Activated CD8-positive, alpha-beta T cell treated with anti-CD3 and anti-CD28 coated beads for 36 hours (primary cell): ENCODE measurements around the gene MED9. TPM values are rescaled to one million over a fixed set of nuclear protein-coding genes. Genes with fewer than 3 reads are reported as not detected.

Source experiments
- ATAC-seq: fragments of 200-7000 bp; cut with Tn5 transposase; one replicate; pipeline ENCODE4 v1.10.0; 2021; ENCODE audit warnings: mild to moderate bottlenecking, moderate library complexity
- CTCF ChIA-PET: fragments of 350-600 bp; sonication (Branson Sonifier 250); formaldehyde crosslinking; loops from one replicate; lab custom pipeline; 2021; ENCODE audit warnings: antibody characterized with exemption; lab: Charles Lee
- POLR2A ChIA-PET: fragments of 350-600 bp; sonication (Branson Sonifier 250); formaldehyde crosslinking; loops from one replicate; lab custom pipeline; 2021; ENCODE audit warnings: antibody characterized with exemption; lab: Charles Lee
- DNase-seq: peaks from one replicate; pipeline ENCODE4 v3.0.0-alpha.2; 2020
- H3K27ac Mint-ChIP-seq: one replicate; pipeline ENCODE4 v1.8.0; 2021; ENCODE audit warnings: mild to moderate bottlenecking, mixed read lengths
- H3K27me3 Mint-ChIP-seq: one replicate; pipeline ENCODE4 v1.8.0; 2021; ENCODE audit warnings: mixed read lengths
- H3K36me3 Mint-ChIP-seq: one replicate; pipeline ENCODE4 v1.8.0; 2021; ENCODE audit warnings: low read depth, mixed read lengths
- H3K4me1 Mint-ChIP-seq: one replicate; pipeline ENCODE4 v1.8.0; 2021; ENCODE audit warnings: low read depth, mixed read lengths
- H3K4me3 Mint-ChIP-seq: one replicate; pipeline ENCODE4 v1.8.0; 2021; ENCODE audit warnings: mild to moderate bottlenecking, moderate library complexity, mixed read lengths
- H3K9me3 Mint-ChIP-seq: one replicate; pipeline ENCODE4 v1.8.0; 2021; ENCODE audit warnings: mixed read lengths
- intact Hi-C: fragments of 100-400 bp; cut with micrococcal nuclease; formaldehyde crosslinking; loops from one replicate; pipeline ENCODE4 v1.10.0; 2022
- total RNA-seq, 2 experiments: library from RNA; stranded (reverse); gene quantifications; one replicate each; pipeline ENCODE4 v1.2.3, GENCODE V29; 2021
- TF ChIP-seq, protein P1 (sequence below): fragments of 200-600 bp; IDR thresholded peaks from one replicate; pipeline ENCODE4 v1.8.0; 2022; ENCODE audit warnings: antibody characterized with exemption, mild to moderate bottlenecking

MED9 gene
- total RNA-seq, 2 experiments from 2014 or later, result 14.2 to 14.7 TPM

- POLR2A ChIA-PET, result no interaction called here
- Mint-ChIP-seq H3K4me3 (no peak overlapping the region), H3K27me3 (no peaks in the 10 kb centered on the region), H3K36me3 (no peaks in the 10 kb centered on the region), H3K27ac (no peak overlapping the region), H3K4me1 (peaks cover 3% of the 10 kb centered on the region), H3K9me3 (no peaks in the 10 kb centered on the region)
- DNase-seq (peak; percentile 18), ATAC-seq (no peak)
- CTCF ChIA-PET, result interaction anchor here (3.5 kb wide), 1 partner anchor 20 kb away, joined by 11 read pairs; no protein-coding TSS in a partner anchor
- TF ChIP-seq, protein P1, sequence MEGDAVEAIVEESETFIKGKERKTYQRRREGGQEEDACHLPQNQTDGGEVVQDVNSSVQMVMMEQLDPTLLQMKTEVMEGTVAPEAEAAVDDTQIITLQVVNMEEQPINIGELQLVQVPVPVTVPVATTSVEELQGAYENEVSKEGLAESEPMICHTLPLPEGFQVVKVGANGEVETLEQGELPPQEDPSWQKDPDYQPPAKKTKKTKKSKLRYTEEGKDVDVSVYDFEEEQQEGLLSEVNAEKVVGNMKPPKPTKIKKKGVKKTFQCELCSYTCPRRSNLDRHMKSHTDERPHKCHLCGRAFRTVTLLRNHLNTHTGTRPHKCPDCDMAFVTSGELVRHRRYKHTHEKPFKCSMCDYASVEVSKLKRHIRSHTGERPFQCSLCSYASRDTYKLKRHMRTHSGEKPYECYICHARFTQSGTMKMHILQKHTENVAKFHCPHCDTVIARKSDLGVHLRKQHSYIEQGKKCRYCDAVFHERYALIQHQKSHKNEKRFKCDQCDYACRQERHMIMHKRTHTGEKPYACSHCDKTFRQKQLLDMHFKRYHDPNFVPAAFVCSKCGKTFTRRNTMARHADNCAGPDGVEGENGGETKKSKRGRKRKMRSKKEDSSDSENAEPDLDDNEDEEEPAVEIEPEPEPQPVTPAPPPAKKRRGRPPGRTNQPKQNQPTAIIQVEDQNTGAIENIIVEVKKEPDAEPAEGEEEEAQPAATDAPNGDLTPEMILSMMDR, result no peak
- intact Hi-C loops, result no loop called here
These were observed 40.3 kb downstream of the MED9 start for GRCh38 chr17:17516941-17517720.

DNA sequence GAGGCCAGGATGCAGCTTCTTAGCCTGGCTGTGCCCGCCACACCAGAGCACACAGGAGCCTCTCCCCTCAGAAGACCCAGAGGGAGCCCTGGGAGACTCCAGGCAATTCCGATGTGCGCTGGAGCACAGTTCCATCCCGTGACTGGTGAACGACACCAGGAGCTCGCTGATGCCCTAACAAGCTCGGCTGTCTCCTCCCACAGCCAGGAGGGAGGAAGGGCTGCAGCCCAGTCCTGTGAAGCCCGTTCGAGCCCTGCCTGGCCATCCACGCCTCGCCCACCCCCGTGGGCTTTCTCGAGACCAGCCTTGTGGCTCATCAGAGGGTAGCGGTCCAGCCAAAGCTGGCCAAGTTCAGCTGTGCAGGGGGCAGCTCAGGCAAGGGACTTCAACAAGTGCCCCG is 41.2 kb downstream of the MED9 start:
- DNase-seq (no peak), ATAC-seq (no peak)
- CTCF ChIA-PET, result no interaction called here
- peaks cover 3% of the 10 kb centered on the region for H3K4me1 Mint-ChIP-seq
- no peak overlapping the region for H3K4me3 Mint-ChIP-seq
- no peak overlapping the region for H3K27ac Mint-ChIP-seq
- intact Hi-C loops, result no loop called here
- H3K9me3 Mint-ChIP-seq, result no peaks in the 10 kb centered on the region
- H3K36me3 Mint-ChIP-seq, result no peaks in the 10 kb centered on the region
- POLR2A ChIA-PET, result no interaction called here
- TF ChIP-seq, protein P1, result no peak
- no peaks in the 10 kb centered on the region for H3K27me3 Mint-ChIP-seq

DNA sequence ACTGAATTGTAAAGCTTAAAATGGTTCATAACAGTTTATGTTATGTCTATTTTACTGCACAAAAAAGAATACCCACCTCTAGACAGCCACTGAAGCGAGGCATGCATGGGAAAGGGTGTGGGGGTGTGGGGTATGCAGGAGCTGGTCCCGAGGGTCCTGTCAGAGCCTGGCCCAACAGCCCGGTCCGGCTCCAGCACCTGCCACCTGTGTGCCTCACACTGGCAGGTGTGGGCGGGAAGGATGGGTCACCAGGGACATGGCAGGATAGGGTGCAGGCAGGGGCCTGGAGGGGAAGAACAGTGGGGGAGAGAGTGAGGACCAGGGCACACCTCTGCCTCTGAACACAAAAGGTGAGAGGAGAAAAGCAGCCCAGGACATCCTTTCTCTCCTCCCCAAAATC is 42.2 kb downstream of the MED9 start:
- CTCF ChIA-PET, result no interaction called here
- H3K27me3 Mint-ChIP-seq, result no peaks in the 10 kb centered on the region
- no peak overlapping the region for H3K27ac Mint-ChIP-seq
- ATAC-seq (no peak), DNase-seq (no peak)
- TF ChIP-seq, protein P1, result no peak
- H3K4me1 Mint-ChIP-seq, result peaks cover 3% of the 10 kb centered on the region
- intact Hi-C loops, result no loop called here
- POLR2A ChIA-PET, result no interaction called here
- no peaks in the 10 kb centered on the region for H3K9me3 Mint-ChIP-seq
- no peak overlapping the region for H3K4me3 Mint-ChIP-seq
- H3K36me3 Mint-ChIP-seq, result no peaks in the 10 kb centered on the region

- DNase-seq (no peak), ATAC-seq (no peak)
- POLR2A ChIA-PET, result no interaction called here
- Mint-ChIP-seq H3K4me1 (peaks cover 3% of the 10 kb centered on the region), H3K4me3 (no peak overlapping the region), H3K27me3 (no peaks in the 10 kb centered on the region), H3K27ac (no peak overlapping the region), H3K9me3 (no peaks in the 10 kb centered on the region), H3K36me3 (no peaks in the 10 kb centered on the region)
- intact Hi-C loops, result no loop called here
- CTCF ChIA-PET, result no interaction called here
- TF ChIP-seq, protein P1, result no peak
These were observed 43.1 kb downstream of the MED9 start for GRCh38 chr17:17519886-17520285.

- ATAC-seq (no peak), DNase-seq (no peak)
- Mint-ChIP-seq H3K27me3 (no peaks in the 10 kb centered on the region), H3K9me3 (no peaks in the 10 kb centered on the region), H3K4me1 (peaks cover 3% of the 10 kb centered on the region), H3K36me3 (no peaks in the 10 kb centered on the region), H3K27ac (no peak overlapping the region), H3K4me3 (no peak overlapping the region)
- ChIA-PET CTCF (no interaction called here), POLR2A (interaction anchor here (0.6 kb wide), 1 partner anchor 60 kb away, joined by 3 read pairs; no protein-coding TSS in a partner anchor)
- TF ChIP-seq, protein P1, result no peak
- intact Hi-C loops, result no loop called here
These were observed 43.9 kb downstream of the MED9 start for GRCh38 chr17:17520599-17521232.
